ENCODE data around the gene PTPRN2. TPM values are rescaled to one million over a fixed set of nuclear protein-coding genes. Genes with fewer than 3 reads are reported as not detected.

PTPRN2 gene
- total and polyA plus RNA-seq, 2 of the 8 experiments (the other 6 are each of a cell fraction or from before 2014, with no cell fraction given), result 2.6 to 4.5 TPM

DNA sequence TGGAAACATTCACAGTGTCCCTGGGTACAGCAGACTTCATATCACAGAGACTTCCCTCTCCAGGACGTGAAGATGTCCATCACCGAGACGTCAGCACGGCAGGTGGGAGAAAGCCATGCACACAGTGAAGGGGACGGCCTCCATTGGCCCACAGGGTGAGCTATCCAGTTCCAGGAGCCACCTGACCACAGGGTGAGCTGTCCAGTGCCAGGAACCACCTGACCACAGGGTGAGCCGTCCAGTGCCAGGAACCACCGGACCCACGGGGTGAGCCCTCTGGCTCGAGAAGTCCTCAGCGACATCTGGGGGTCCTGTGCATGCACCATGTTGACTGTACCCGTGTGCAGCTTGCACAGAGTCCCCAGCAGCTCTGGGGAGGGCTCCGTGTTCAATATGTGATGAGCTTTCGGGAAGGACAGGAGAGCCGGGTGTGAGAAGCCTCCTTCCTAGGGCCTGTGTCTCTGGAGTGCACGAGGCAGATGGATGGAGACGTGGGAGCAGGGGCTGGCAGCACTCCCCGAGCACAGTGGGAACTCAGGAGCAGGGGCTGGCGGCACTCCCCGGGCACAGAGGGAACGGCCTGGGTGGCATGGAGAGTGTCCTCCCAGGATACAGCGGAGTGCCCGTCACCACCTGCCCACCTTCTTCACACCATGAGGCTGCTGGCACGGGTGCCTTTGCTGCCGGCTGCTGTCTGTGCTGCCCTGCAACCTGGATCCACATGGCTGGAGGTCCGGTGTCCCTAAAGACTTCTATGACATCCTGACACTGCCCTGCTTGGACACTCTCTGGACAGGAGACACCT lies 634.6 kb downstream of the PTPRN2 start:
- Histone ChIP-seq H4K8ac (ENCODE audit: extremely low read depth, insufficient read depth, low read length) (no peak overlapping the region), H3K23me2 (ENCODE audit: low read depth, low read length) (no peaks in the 10 kb centered on the region; the same call in 1 of the 2 replicates), H3K36me3 (ENCODE audit: control insufficient read depth in 2 of 4, insufficient read depth in 4 of 4, low read length in 3 of 4) (no peaks in the 10 kb centered on the region), H2BK12ac (ENCODE audit: low read depth, low read length) (no peak overlapping the region), H3K4ac (replicated peaks; ENCODE audit: insufficient read length, low read depth, low read length) (no peak overlapping the region), H2AFZ (ENCODE audit: low read length) (no peak overlapping the region), H3K14ac (ENCODE audit: insufficient read length) (no peak overlapping the region), H3K4me3 (ENCODE audit: extremely low read depth in 1 of 4, insufficient read depth in 2 of 4, low read depth in 3 of 4, low read length in 4 of 4) (no peak overlapping the region), H2BK5ac (ENCODE audit: low read depth, low read length) (no peak overlapping the region), H2BK20ac (ENCODE audit: low read length) (no peak overlapping the region), H4K5ac (ENCODE audit: insufficient read length, low read depth, low read length) (no peak overlapping the region), H3K4me1 (replicated peaks in 1 of 4; ENCODE audit: control insufficient read depth in 3 of 4, insufficient read depth in 4 of 4, low read length in 3 of 4) (peaks cover 3 to 11% (median 3%) of the 10 kb centered on the region in 4 experiments), H2BK120ac (replicated peaks; ENCODE audit: low read depth, low read length) (no peak overlapping the region), H3K27me3 (replicated peaks in 1 of 4; ENCODE audit: control insufficient read depth in 3 of 4, extremely low read depth in 1 of 4, insufficient read depth in 3 of 4, low read length in 3 of 4) (no peaks in the 10 kb centered on the region), H3K79me2 (ENCODE audit: control insufficient read depth in 1 of 2, insufficient read depth in 2 of 2, low read length in 2 of 2) (no peaks in the 10 kb centered on the region), H3K9me3 (ENCODE audit: insufficient read depth in 2 of 2, low read depth in 1 of 2, low read length in 1 of 2) (no peaks in the 10 kb centered on the region), H4K91ac (replicated peaks; ENCODE audit: insufficient read length, low read length) (no peak overlapping the region), H3K23ac (ENCODE audit: insufficient read length) (no peak overlapping the region), H2AK5ac (ENCODE audit: low read depth, low read length) (0 out of 2 replicates have a peak overlapping the region, but pooled peaks have one; percentile 41), H3K4me2 (ENCODE audit: insufficient read depth in 1 of 2, low read depth in 2 of 2, low read length in 2 of 2) (no peak overlapping the region), H3K56ac (replicated peaks; ENCODE audit: insufficient read length, low read depth, low read length) (no peak overlapping the region), H2BK15ac (ENCODE audit: low read length) (no peak overlapping the region), H4K20me1 (replicated peaks in 1 of 2; ENCODE audit: control insufficient read depth in 1 of 2, insufficient read depth in 2 of 2, low read length in 2 of 2) (no peaks in the 10 kb centered on the region), H3K27ac (ENCODE audit: low read depth, low read length) (no peak overlapping the region), H3K79me1 (ENCODE audit: low read depth, low read length) (no peaks in the 10 kb centered on the region), H3K18ac (ENCODE audit: extremely low read depth, low read length) (no peak overlapping the region), H3K9ac (replicated peaks in 1 of 4; ENCODE audit: extremely low read depth in 1 of 4, low read depth in 3 of 4, low read length in 3 of 4) (no peak overlapping the region)
- WGBS, 2 experiments (ENCODE audit: extremely low coverage in 1 of 2, insufficient coverage in 1 of 2, insufficient read length in 1 of 2, insufficient replicate concordance in 2 of 2, low coverage in 1 of 2, low lambda C conversion rate in 2 of 2, missing lambda C conversion rate in 1 of 2), result 91% methylated on average over 25 of the region's 25 CpGs; no CpG with 5 or more reads in 1 of the 2 experiments
- TF ChIP-seq TEAD4 (IDR thresholded peaks at IDR 0.05; ENCODE audit: low read depth, low read length), result no peak
- no peak for TF ChIP-seq SIN3A (conservative IDR thresholded peaks at IDR 0.05 in 1 of 2, IDR thresholded peaks at IDR 0.05 in 1 of 2; ENCODE audit: low read depth in 1 of 2, low read length in 2 of 2)
- TF ChIP-seq, protein P1, sequence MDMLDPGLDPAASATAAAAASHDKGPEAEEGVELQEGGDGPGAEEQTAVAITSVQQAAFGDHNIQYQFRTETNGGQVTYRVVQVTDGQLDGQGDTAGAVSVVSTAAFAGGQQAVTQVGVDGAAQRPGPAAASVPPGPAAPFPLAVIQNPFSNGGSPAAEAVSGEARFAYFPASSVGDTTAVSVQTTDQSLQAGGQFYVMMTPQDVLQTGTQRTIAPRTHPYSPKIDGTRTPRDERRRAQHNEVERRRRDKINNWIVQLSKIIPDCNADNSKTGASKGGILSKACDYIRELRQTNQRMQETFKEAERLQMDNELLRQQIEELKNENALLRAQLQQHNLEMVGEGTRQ (IDR thresholded peaks at IDR 0.05; ENCODE audit: low read length), result no peak
- no peak for TF ChIP-seq RAD21 (IDR thresholded peaks at IDR 0.05 in 1 of 2, conservative IDR thresholded peaks at IDR 0.05 in 1 of 2; ENCODE audit: low read depth in 2 of 2, low read length in 2 of 2)
- CTCF ChIA-PET (ENCODE audit: partially characterized antibody), result no interaction called here
- POLR2A ChIA-PET (ENCODE audit: partially characterized antibody), result no interaction called here
- DNase-seq (ENCODE audit: low read depth in 1 of 2, low spot score in 2 of 2) (no peak), FAIRE-seq (no peak)

All from H1 (cell line).